Endodermal cell (in vitro differentiated cells): ENCODE measurements around the gene PRRX2. TPM values are rescaled to one million over a fixed set of nuclear protein-coding genes. Genes with fewer than 3 reads are reported as not detected.

ENCODE experiments used
- DNase-seq: peaks from one replicate; pipeline ENCODE4 v3.0.0-alpha.2; 2017
- H3K27ac ChIP-seq: 2 replicates; pipeline ENCODE4 v1.5.1; 2013; ENCODE audit warnings: mild to moderate bottlenecking, low read depth, low read length, moderate library complexity
- H3K27me3 ChIP-seq: 2 replicates; pipeline ENCODE4 v1.6.1; 2013; ENCODE audit warnings: mild to moderate bottlenecking, low read length, moderate library complexity; ENCODE audit not compliant: insufficient read depth, control insufficient read depth, poor library complexity, severe bottlenecking
- H3K36me3 ChIP-seq: 2 replicates; pipeline ENCODE4 v1.7.0; 2013; ENCODE audit warnings: mild to moderate bottlenecking, low read length, moderate library complexity; ENCODE audit not compliant: control insufficient read depth, insufficient read depth
- H3K4me1 ChIP-seq: one replicate; pipeline ENCODE4 v1.7.0; 2013; ENCODE audit warnings: low read length; ENCODE audit not compliant: control insufficient read depth, insufficient read depth
- H3K4me3 ChIP-seq: 2 replicates; pipeline ENCODE4 v1.5.1; 2013; ENCODE audit warnings: mild to moderate bottlenecking, low read length, moderate library complexity
- H3K9ac ChIP-seq: 2 replicates; pipeline ENCODE4 v1.6.1; 2013; ENCODE audit warnings: mild to moderate bottlenecking, low read length, moderate library complexity; ENCODE audit not compliant: poor library complexity, severe bottlenecking; ENCODE audit errors: extremely low read depth
- H3K9me3 ChIP-seq: 2 replicates; pipeline ENCODE4 v1.6.1; 2013; ENCODE audit warnings: mild to moderate bottlenecking, low read length, moderate library complexity; ENCODE audit not compliant: control insufficient read depth
- H3K27ac Mint-ChIP-seq: 2 replicates; pipeline ENCODE4 v1.8.0; 2020; ENCODE audit warnings: mixed read lengths
- H3K27me3 Mint-ChIP-seq: 2 replicates; pipeline ENCODE4 v1.8.0; 2021; ENCODE audit warnings: mild to moderate bottlenecking, mixed read lengths; ENCODE audit not compliant: insufficient read depth
- H3K36me3 Mint-ChIP-seq: 2 replicates; pipeline ENCODE4 v1.8.0; 2020; ENCODE audit warnings: low read depth, mixed read lengths
- H3K4me1 Mint-ChIP-seq: 2 replicates; pipeline ENCODE4 v1.8.0; 2020; ENCODE audit warnings: mixed read lengths
- H3K4me3 Mint-ChIP-seq: 2 replicates; pipeline ENCODE4 v1.8.0; 2020; ENCODE audit warnings: mild to moderate bottlenecking, moderate library complexity, mixed read lengths
- H3K9me3 Mint-ChIP-seq: 2 replicates; pipeline ENCODE4 v1.8.0; 2020; ENCODE audit warnings: mild to moderate bottlenecking, mixed read lengths
- WGBS, 2 experiments: methylation state at CpG; one replicate each; pipeline versions ENCODE4 v1.1.5 to v1.1.7; 2013; ENCODE audit warnings: missing lambda C conversion rate in 2 of 2, mixed read lengths in 1 of 2; ENCODE audit not compliant: insufficient coverage in 1 of 2, insufficient read length in 1 of 2; 5-methylcytosine and 5-hydroxymethylcytosine counted together
- total RNA-seq, 2 donors: library from RNA; stranded (reverse); fragmentation: NEBNext Ultra II Directional in 1 of 2; extraction: Animal tissue kit (Norgen Biotek cat#: 25700) in 1 of 2; gene quantifications; 2 replicates in 1 of 2; 3 replicates in 1 of 2; pipeline ENCODE4 v1.2.1, GENCODE V29; 2021
- TF ChIP-seq, protein P1 (sequence below): fragments of 200-600 bp; sonication (generic); conservative IDR thresholded peaks from 2 replicates; pipeline ENCODE4 v1.5.0; 2021; ENCODE audit warnings: antibody characterized with exemption, mild to moderate bottlenecking

The PRRX2 gene
- total RNA-seq, 2 donors from 2014 or later: 1.0 to 3.8 TPM

GRCh38 chr9:129639756-129640085 is 25.7 kb upstream of the PRRX2 start:
- H3K4me1 Mint-ChIP-seq: peaks cover 10% of the 10 kb centered on the region
- TF ChIP-seq, protein P1, sequence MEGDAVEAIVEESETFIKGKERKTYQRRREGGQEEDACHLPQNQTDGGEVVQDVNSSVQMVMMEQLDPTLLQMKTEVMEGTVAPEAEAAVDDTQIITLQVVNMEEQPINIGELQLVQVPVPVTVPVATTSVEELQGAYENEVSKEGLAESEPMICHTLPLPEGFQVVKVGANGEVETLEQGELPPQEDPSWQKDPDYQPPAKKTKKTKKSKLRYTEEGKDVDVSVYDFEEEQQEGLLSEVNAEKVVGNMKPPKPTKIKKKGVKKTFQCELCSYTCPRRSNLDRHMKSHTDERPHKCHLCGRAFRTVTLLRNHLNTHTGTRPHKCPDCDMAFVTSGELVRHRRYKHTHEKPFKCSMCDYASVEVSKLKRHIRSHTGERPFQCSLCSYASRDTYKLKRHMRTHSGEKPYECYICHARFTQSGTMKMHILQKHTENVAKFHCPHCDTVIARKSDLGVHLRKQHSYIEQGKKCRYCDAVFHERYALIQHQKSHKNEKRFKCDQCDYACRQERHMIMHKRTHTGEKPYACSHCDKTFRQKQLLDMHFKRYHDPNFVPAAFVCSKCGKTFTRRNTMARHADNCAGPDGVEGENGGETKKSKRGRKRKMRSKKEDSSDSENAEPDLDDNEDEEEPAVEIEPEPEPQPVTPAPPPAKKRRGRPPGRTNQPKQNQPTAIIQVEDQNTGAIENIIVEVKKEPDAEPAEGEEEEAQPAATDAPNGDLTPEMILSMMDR: no peak
- Histone ChIP-seq H3K4me3 (no peak overlapping the region), H3K9me3 (no peaks in the 10 kb centered on the region), H3K4me1 (peaks cover 6% of the 10 kb centered on the region), H3K27ac (no peak overlapping the region), H3K27me3 (no peaks in the 10 kb centered on the region), H3K36me3 (peaks cover 36% of the 10 kb centered on the region), H3K9ac (no peak overlapping the region)
- no peaks in the 10 kb centered on the region for H3K9me3 Mint-ChIP-seq
- DNase-seq: no peak
- H3K27me3 Mint-ChIP-seq: no peaks in the 10 kb centered on the region
- H3K36me3 Mint-ChIP-seq: peaks cover 23% of the 10 kb centered on the region
- WGBS, 2 experiments: 90 to 92% methylated on average over 5 to 12 of the region's 12 CpGs
- no peak overlapping the region for H3K27ac Mint-ChIP-seq
- peak overlapping the region; percentile 69 for H3K4me3 Mint-ChIP-seq

- Mint-ChIP-seq H3K4me3 (peak overlapping the region; percentile 69), H3K9me3 (no peaks in the 10 kb centered on the region), H3K27ac (no peak overlapping the region), H3K27me3 (no peaks in the 10 kb centered on the region), H3K36me3 (peaks cover 17% of the 10 kb centered on the region), H3K4me1 (peaks cover 10% of the 10 kb centered on the region)
- WGBS, 2 experiments: 93 to 94% methylated on average over 14 to 25 of the region's 25 CpGs
- Histone ChIP-seq H3K9ac (peak overlapping the region; percentile 68), H3K4me1 (peaks cover 6% of the 10 kb centered on the region), H3K27me3 (no peaks in the 10 kb centered on the region), H3K4me3 (peak overlapping the region; percentile 92), H3K36me3 (peaks cover 30% of the 10 kb centered on the region), H3K27ac (no peak overlapping the region), H3K9me3 (no peaks in the 10 kb centered on the region)
- no peak for DNase-seq
- TF ChIP-seq, protein P1: no peak
Measured at GRCh38 chr9:129640086-129640870, 25.2 kb upstream of the PRRX2 start.

DNA sequence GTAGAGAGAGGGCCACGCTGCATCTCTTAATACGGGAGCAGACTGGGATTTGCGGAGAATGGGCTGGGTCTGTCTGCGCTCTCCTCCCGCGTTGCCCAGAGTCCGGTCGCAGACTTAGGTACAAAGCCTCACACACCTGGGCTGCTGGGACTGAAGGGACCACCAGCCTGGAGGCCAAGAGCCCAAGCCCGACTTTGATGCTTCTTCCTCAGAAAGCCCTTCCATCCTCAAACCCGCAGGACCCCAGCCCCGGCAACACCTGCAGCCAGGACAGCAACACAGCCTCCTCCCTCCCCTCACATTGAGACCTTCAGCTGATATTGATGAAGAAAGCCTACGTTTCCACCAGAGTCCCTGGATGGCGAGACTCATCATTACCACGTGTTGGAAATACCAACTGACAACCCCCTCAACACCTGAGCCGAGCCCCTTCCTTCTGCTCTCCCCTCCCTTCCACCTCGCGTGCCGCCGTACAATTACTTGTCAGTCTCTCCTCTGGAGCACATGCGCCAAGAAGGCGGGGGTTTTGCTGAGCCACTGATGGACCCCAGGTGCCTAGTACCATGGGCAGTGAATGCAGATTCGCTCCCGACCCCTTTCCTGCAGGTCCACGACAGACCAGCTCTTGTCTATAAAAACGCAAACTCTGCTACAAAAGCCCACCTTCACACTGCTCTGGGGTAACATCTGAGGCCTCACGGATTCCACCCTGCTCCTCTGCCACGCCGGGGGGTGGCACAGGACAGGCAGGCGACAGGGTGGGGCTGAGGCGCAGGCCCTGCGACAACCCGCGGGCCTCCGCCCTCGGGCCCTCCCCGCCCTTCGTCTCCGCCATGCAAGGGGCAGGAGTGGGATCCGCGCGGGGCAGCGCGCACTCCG is 24.3 kb upstream of the PRRX2 start:
- H3K27ac Mint-ChIP-seq: no peak overlapping the region

More for the DNA sequence above, 24.3 kb upstream of the PRRX2 start:
- H3K4me1 ChIP-seq: peaks cover 6% of the 10 kb centered on the region
- peak overlapping the region; percentile 68 for H3K9ac ChIP-seq
- Mint-ChIP-seq H3K4me1 (peaks cover 10% of the 10 kb centered on the region), H3K9me3 (no peaks in the 10 kb centered on the region), H3K36me3 (peaks cover 12% of the 10 kb centered on the region), H3K4me3 (peak overlapping the region; percentile 69), H3K27me3 (no peaks in the 10 kb centered on the region)
- H3K9me3 ChIP-seq: no peaks in the 10 kb centered on the region
- peaks cover 24% of the 10 kb centered on the region for H3K36me3 ChIP-seq
- 28 to 44% methylated on average over 14 to 44 of the region's 44 CpGs for WGBS, 2 experiments
- peak overlapping the region; percentile 36 for H3K27ac ChIP-seq
- no peak for DNase-seq
- TF ChIP-seq, protein P1: no peak
- H3K27me3 ChIP-seq: no peaks in the 10 kb centered on the region
- peak overlapping the region; percentile 92 for H3K4me3 ChIP-seq
